HG02610 (cell line): ENCODE measurements around the gene ZBP1.

ENCODE experiments used
- ATAC-seq: cut with Tn5 transposase; IDR thresholded peaks from one replicate; pipeline ENCODE4 v1.9.1; 2021; ENCODE audit warnings: mild to moderate bottlenecking, moderate library complexity; ENCODE audit not compliant: unreplicated experiment

The ZBP1 gene

GRCh38 chr20:57620274-57620990 lies at the start of gene ZBP1:
TSS of gene ZBP1 (minus strand) at chr20:57620426. CDS start at chr20:57620295, 131 bp downstream.
- ATAC-seq: peak; percentile 33

GRCh38 chr20:57669632-57670031 lies 49.4 kb upstream of the ZBP1 start:
- ATAC-seq: no peak

GRCh38 chr20:57667924-57668782 lies 47.9 kb upstream of the ZBP1 start:
- no peak for ATAC-seq

GRCh38 chr20:57667388-57667787 lies 47.2 kb upstream of the ZBP1 start:
- no peak for ATAC-seq

- no peak for ATAC-seq
Measured at GRCh38 chr20:57666834-57667157, 46.6 kb upstream of the ZBP1 start.

- no peak for ATAC-seq
Measured at GRCh38 chr20:57666106-57666833, 46.0 kb upstream of the ZBP1 start.

- ATAC-seq: no peak
Measured at GRCh38 chr20:57665589-57665971, 45.4 kb upstream of the ZBP1 start.

GRCh38 chr20:57664924-57665588 lies 44.8 kb upstream of the ZBP1 start:
- ATAC-seq: no peak

- ATAC-seq: no peak
Measured at GRCh38 chr20:57664476-57664875, 44.2 kb upstream of the ZBP1 start.

GRCh38 chr20:57663681-57664451 lies 43.6 kb upstream of the ZBP1 start:
- no peak for ATAC-seq

GRCh38 chr20:57663241-57663640 lies 43.0 kb upstream of the ZBP1 start:
- no peak for ATAC-seq

GRCh38 chr20:57662456-57663240 lies 42.4 kb upstream of the ZBP1 start:
- no peak for ATAC-seq

GRCh38 chr20:57661746-57662455 lies 41.7 kb upstream of the ZBP1 start:
- ATAC-seq: no peak

- no peak for ATAC-seq
Measured at GRCh38 chr20:57660922-57661745, 40.9 kb upstream of the ZBP1 start.

GRCh38 chr20:57660181-57660921 lies 40.1 kb upstream of the ZBP1 start:
- no peak for ATAC-seq

GRCh38 chr20:57659517-57660180 lies 39.4 kb upstream of the ZBP1 start:
- ATAC-seq: no peak
